Calu3 (cell line): ENCODE data around the gene ADCY1. TPM values are rescaled to one million over a fixed set of nuclear protein-coding genes. Genes with fewer than 3 reads are reported as not detected.

ENCODE experiments used
- BruUV-seq: library from RNA; stranded (reverse); fragments of 400-500 nt; replicated peaks from 2 replicates; lab custom pipeline; 2021; lab: Mats Ljungman, UMichigan
- CTCF ChIA-PET: fragments of 300-600 bp; sonication (Branson Sonifier 250); formaldehyde crosslinking; loops from one replicate; lab custom pipeline; 2022; ENCODE audit warnings: antibody characterized with exemption; lab: Charles Lee
- DNase-seq: peaks from one replicate; pipeline ENCODE4 v3.0.0; 2022
- H3K27ac Mint-ChIP-seq: one replicate; pipeline ENCODE4 v1.8.0; 2022; ENCODE audit warnings: mixed read lengths; ENCODE audit not compliant: unreplicated experiment
- H3K27me3 Mint-ChIP-seq: one replicate; pipeline ENCODE4 v1.8.0; 2022; ENCODE audit warnings: mixed read lengths; ENCODE audit not compliant: unreplicated experiment
- H3K36me3 Mint-ChIP-seq: one replicate; pipeline ENCODE4 v1.8.0; 2022; ENCODE audit warnings: mild to moderate bottlenecking, moderate library complexity, mixed read lengths; ENCODE audit not compliant: insufficient read depth, unreplicated experiment
- H3K4me1 Mint-ChIP-seq: one replicate; pipeline ENCODE4 v1.8.0; 2022; ENCODE audit warnings: mild to moderate bottlenecking, low read depth, mixed read lengths; ENCODE audit not compliant: unreplicated experiment
- H3K4me3 Mint-ChIP-seq: one replicate; pipeline ENCODE4 v1.8.0; 2022; ENCODE audit warnings: mild to moderate bottlenecking, low read depth, moderate library complexity, mixed read lengths; ENCODE audit not compliant: unreplicated experiment
- H3K9me3 Mint-ChIP-seq: one replicate; pipeline ENCODE4 v1.8.0; 2022; ENCODE audit warnings: low read depth, mixed read lengths; ENCODE audit not compliant: unreplicated experiment
- CTCF ChIP-seq: fragments of 200-600 bp; IDR thresholded peaks from one replicate; pipeline ENCODE4 v1.8.0; 2022; ENCODE audit warnings: antibody characterized with exemption; ENCODE audit not compliant: unreplicated experiment
- intact Hi-C: fragments of 100-400 bp; cut with micrococcal nuclease; formaldehyde crosslinking; loops from one replicate; pipeline ENCODE4 v1.10.0; 2022; ENCODE audit not compliant: unreplicated experiment
- total RNA-seq: library from RNA; stranded (reverse); gene quantifications from 2 replicates; pipeline ENCODE4 v1.2.3, GENCODE V29; 2022

The ADCY1 gene
- total RNA-seq, 1 experiment from 2014 or later = 8.8 TPM

GRCh38 chr7:45663167-45663921 lies 89.2 kb downstream of the ADCY1 start:
- intact Hi-C loops = loop anchor here (2.0 kb wide), 1 partner anchor 191 kb away; no protein-coding TSS in a partner anchor
- peaks cover 27% of the 10 kb centered on the region for H3K27me3 Mint-ChIP-seq
- no peaks in the 10 kb centered on the region for H3K9me3 Mint-ChIP-seq
- DNase-seq = peak; percentile 70
- H3K36me3 Mint-ChIP-seq = no peaks in the 10 kb centered on the region
- TF ChIP-seq CTCF = peak; percentile 87
- CTCF ChIA-PET = interaction anchor here (0.5 to 1.1 kb wide), 6 partner anchors 9 to 1830 kb away, joined by 3 to 15 read pairs (median 4); no protein-coding TSS in a partner anchor
- no peaks in the 10 kb centered on the region for H3K4me1 Mint-ChIP-seq
- BruUV-seq = no TSS peak
- H3K4me3 Mint-ChIP-seq = no peak overlapping the region
- H3K27ac Mint-ChIP-seq = no peak overlapping the region

GRCh38 chr7:45663965-45664633 lies 89.9 kb downstream of the ADCY1 start:
- intact Hi-C loops = loop anchor here (2.0 kb wide), 1 partner anchor 191 kb away; no protein-coding TSS in a partner anchor
- H3K4me1 Mint-ChIP-seq = no peaks in the 10 kb centered on the region
- TF ChIP-seq CTCF = no peak
- no peak overlapping the region for H3K27ac Mint-ChIP-seq
- BruUV-seq = no TSS peak
- DNase-seq = no peak
- no peaks in the 10 kb centered on the region for H3K36me3 Mint-ChIP-seq
- H3K9me3 Mint-ChIP-seq = no peaks in the 10 kb centered on the region
- CTCF ChIA-PET = interaction anchor here (0.5 to 1.1 kb wide), 5 partner anchors 9 to 1830 kb away, joined by 3 to 15 read pairs (median 4); no protein-coding TSS in a partner anchor
- H3K4me3 Mint-ChIP-seq = no peak overlapping the region
- H3K27me3 Mint-ChIP-seq = peaks cover 21% of the 10 kb centered on the region

- intact Hi-C loops = no loop called here
- Mint-ChIP-seq H3K27ac (no peak overlapping the region), H3K9me3 (no peaks in the 10 kb centered on the region), H3K4me1 (no peaks in the 10 kb centered on the region), H3K36me3 (no peaks in the 10 kb centered on the region), H3K27me3 (peaks cover 10% of the 10 kb centered on the region), H3K4me3 (no peak overlapping the region)
- CTCF ChIA-PET = interaction anchor here (0.5 kb wide), 1 partner anchor 96 kb away, joined by 4 read pairs; no protein-coding TSS in a partner anchor
- DNase-seq = no peak
- no TSS peak for BruUV-seq
- no peak for TF ChIP-seq CTCF
These were observed 91.0 kb downstream of the ADCY1 start for GRCh38 chr7:45665172-45665571.

GRCh38 chr7:45670227-45670626 lies 96.1 kb downstream of the ADCY1 start:
- no peaks in the 10 kb centered on the region for H3K9me3 Mint-ChIP-seq
- no peak overlapping the region for H3K27ac Mint-ChIP-seq
- no peak for TF ChIP-seq CTCF
- no peak for DNase-seq
- H3K36me3 Mint-ChIP-seq = no peaks in the 10 kb centered on the region
- H3K4me1 Mint-ChIP-seq = no peaks in the 10 kb centered on the region
- H3K4me3 Mint-ChIP-seq = no peak overlapping the region
- intact Hi-C loops = no loop called here
- BruUV-seq = no TSS peak
- CTCF ChIA-PET = no interaction called here
- peaks cover 17% of the 10 kb centered on the region for H3K27me3 Mint-ChIP-seq
